ENCODE measurements around the gene CCDC92. TPM values are rescaled to one million over a fixed set of nuclear protein-coding genes. Genes with fewer than 3 reads are reported as not detected.

The CCDC92 gene
- total RNA-seq, 3 donors from 2014 or later (not counting 1 experiment from before 2014, with no cell fraction given): 37.6 to 42.4 (median 39.1) TPM

DNA sequence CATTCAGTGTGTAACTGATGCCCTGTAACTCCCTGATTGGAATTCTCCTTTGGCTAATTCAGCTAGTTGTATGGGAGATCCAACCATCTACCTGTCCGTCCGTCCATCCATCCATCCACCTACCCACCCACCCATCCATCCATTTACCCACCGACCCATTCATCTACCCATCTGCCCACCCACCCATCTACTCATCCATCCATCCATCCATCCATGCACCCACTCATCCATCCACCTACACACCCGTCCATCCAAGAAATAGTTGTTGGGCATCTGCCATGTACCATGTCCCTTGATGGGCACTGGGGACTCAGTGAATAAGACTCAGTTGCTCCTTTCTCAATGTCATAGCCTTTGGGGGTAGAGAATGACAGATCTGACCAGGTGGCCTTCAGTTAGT is 48.1 kb downstream of the CCDC92 start:
- Mint-ChIP-seq H3K27me3 (ENCODE audit: low read depth in 2 of 2) (peaks cover 9 to 10% of the 10 kb centered on the region in 2 donors), H3K9me3 (no peaks in the 10 kb centered on the region), H3K27ac (no peak overlapping the region), H3K4me1 (no peaks in the 10 kb centered on the region), H3K36me3 (no peaks in the 10 kb centered on the region), H3K4me3 (no peak overlapping the region)
- Histone ChIP-seq H3K27me3 (ENCODE audit: control insufficient read depth, insufficient read depth, low read length) (no peaks in the 10 kb centered on the region), H3K4me3 (ENCODE audit: low read length) (no peak overlapping the region), H3K4me1 (ENCODE audit: control insufficient read depth, insufficient read depth, low read length) (no peaks in the 10 kb centered on the region), H3K9me3 (ENCODE audit: control insufficient read depth, insufficient read depth, low read length) (no peaks in the 10 kb centered on the region), H3K27ac (ENCODE audit: low read length) (no peak overlapping the region), H3K36me3 (ENCODE audit: control insufficient read depth, insufficient read depth, low read length) (no peaks in the 10 kb centered on the region)
- WGBS (ENCODE audit: insufficient coverage): 92% methylated on average over 4 of the region's 4 CpGs
- TF ChIP-seq, protein P1, sequence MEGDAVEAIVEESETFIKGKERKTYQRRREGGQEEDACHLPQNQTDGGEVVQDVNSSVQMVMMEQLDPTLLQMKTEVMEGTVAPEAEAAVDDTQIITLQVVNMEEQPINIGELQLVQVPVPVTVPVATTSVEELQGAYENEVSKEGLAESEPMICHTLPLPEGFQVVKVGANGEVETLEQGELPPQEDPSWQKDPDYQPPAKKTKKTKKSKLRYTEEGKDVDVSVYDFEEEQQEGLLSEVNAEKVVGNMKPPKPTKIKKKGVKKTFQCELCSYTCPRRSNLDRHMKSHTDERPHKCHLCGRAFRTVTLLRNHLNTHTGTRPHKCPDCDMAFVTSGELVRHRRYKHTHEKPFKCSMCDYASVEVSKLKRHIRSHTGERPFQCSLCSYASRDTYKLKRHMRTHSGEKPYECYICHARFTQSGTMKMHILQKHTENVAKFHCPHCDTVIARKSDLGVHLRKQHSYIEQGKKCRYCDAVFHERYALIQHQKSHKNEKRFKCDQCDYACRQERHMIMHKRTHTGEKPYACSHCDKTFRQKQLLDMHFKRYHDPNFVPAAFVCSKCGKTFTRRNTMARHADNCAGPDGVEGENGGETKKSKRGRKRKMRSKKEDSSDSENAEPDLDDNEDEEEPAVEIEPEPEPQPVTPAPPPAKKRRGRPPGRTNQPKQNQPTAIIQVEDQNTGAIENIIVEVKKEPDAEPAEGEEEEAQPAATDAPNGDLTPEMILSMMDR (IDR thresholded peaks at IDR 0.05): no peak
- DNase-seq (no peak), ATAC-seq (no peak)
- intact Hi-C loops (cut with micrococcal nuclease): no loop called here

DNA sequence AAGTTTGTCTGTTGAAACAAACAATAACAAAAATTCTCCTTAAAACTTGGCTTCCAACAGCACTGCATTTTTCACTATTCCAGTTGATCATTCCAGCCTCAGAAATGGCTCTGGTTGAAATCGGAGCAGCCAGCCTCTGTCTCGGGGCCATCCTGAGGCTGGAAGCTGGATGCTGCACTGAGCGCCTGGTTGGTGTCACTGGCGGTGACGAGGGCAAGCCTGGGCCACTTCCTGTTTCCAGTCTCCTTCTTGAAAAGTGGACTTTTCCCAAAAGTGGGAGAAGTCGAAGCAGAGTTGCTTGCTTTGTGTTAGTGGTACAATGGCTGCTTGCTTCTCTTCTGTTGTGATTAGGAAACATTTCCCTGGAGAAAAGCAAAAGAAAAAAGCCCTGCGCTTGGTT is 48.7 kb downstream of the CCDC92 start:
- H3K36me3 ChIP-seq (ENCODE audit: control insufficient read depth, insufficient read depth, low read length): no peaks in the 10 kb centered on the region
- Mint-ChIP-seq H3K4me3 (no peak overlapping the region), H3K27ac (no peak overlapping the region), H3K4me1 (no peaks in the 10 kb centered on the region), H3K27me3 (ENCODE audit: low read depth in 2 of 2) (peaks cover 10 to 11% of the 10 kb centered on the region in 2 donors), H3K9me3 (no peaks in the 10 kb centered on the region), H3K36me3 (no peaks in the 10 kb centered on the region)
- TF ChIP-seq, protein P1 (IDR thresholded peaks at IDR 0.05): no peak
- DNase-seq (no peak), ATAC-seq (no peak)
- no peaks in the 10 kb centered on the region for H3K4me1 ChIP-seq (ENCODE audit: control insufficient read depth, insufficient read depth, low read length)
- no peak overlapping the region for H3K4me3 ChIP-seq (ENCODE audit: low read length)
- H3K9me3 ChIP-seq (ENCODE audit: control insufficient read depth, insufficient read depth, low read length): no peaks in the 10 kb centered on the region
- intact Hi-C loops (cut with micrococcal nuclease): no loop called here
- H3K27me3 ChIP-seq (ENCODE audit: control insufficient read depth, insufficient read depth, low read length): no peaks in the 10 kb centered on the region
- H3K27ac ChIP-seq (ENCODE audit: low read length): no peak overlapping the region
- 98% methylated on average over 7 of the region's 7 CpGs for WGBS (ENCODE audit: insufficient coverage)

DNA sequence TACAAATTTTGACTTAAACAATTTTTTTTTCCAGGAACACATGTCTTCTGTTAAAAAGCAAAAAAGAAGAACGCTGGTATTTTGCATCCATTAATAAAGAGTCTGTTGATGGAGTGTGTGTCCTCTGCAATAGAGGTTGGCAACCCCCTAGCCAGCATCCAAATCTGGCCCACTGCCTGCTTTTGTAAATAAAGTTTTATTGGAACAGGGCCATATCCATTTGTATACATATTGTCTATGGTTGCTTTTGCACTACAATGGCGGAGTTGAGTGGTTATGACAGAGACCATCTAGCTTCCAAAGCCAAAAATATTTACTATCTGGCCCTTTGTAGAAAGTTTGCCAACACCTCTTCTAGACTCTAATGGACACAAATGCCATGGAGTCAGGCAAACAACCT is 49.6 kb downstream of the CCDC92 start:
- H3K27me3 ChIP-seq (ENCODE audit: control insufficient read depth, insufficient read depth, low read length): no peaks in the 10 kb centered on the region
- H3K9me3 ChIP-seq (ENCODE audit: control insufficient read depth, insufficient read depth, low read length): no peaks in the 10 kb centered on the region
- H3K4me3 ChIP-seq (ENCODE audit: low read length): no peak overlapping the region
- H3K9me3 Mint-ChIP-seq: no peaks in the 10 kb centered on the region
- TF ChIP-seq, protein P1 (IDR thresholded peaks at IDR 0.05): no peak
- ATAC-seq: no peak
- 100% methylated on average over 1 of the region's 2 CpGs for WGBS (ENCODE audit: insufficient coverage)
- H3K4me1 ChIP-seq (ENCODE audit: control insufficient read depth, insufficient read depth, low read length): no peaks in the 10 kb centered on the region
- no peak overlapping the region for H3K27ac Mint-ChIP-seq
- no peak overlapping the region for H3K27ac ChIP-seq (ENCODE audit: low read length)
- H3K36me3 ChIP-seq (ENCODE audit: control insufficient read depth, insufficient read depth, low read length): no peaks in the 10 kb centered on the region
- intact Hi-C loops (cut with micrococcal nuclease): no loop called here
- no peak overlapping the region for H3K4me3 Mint-ChIP-seq
- H3K27me3 Mint-ChIP-seq (ENCODE audit: low read depth in 2 of 2): peaks cover 10 to 11% of the 10 kb centered on the region in 2 donors
- no peak for DNase-seq
- no peaks in the 10 kb centered on the region for H3K4me1 Mint-ChIP-seq
- H3K36me3 Mint-ChIP-seq: no peaks in the 10 kb centered on the region

DNA sequence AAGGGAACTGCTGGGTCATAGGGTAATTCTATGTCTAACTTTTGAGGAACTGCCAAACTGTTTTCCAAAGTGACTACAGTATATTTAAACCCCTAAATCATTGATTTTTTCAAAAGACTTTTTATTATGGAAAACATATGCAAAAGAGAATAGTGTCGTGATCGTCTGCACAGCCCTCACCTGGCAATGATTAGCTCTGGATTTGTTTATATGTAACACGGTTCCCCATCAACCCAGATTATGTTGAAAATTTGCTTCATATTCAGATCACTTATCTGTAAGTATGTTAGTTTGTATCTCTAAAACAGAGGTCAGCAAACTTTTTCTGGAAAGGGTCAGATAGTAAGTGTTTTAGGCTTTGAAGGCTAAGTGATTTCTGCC is 52.7 kb downstream of the CCDC92 start:
- H3K4me3 Mint-ChIP-seq: no peak overlapping the region
- peaks cover 10 to 13% of the 10 kb centered on the region in 2 donors for H3K4me1 Mint-ChIP-seq
- DNase-seq (no peak), ATAC-seq (no peak)
- Histone ChIP-seq H3K27me3 (ENCODE audit: control insufficient read depth, insufficient read depth, low read length) (no peaks in the 10 kb centered on the region), H3K27ac (ENCODE audit: low read length) (no peak overlapping the region), H3K4me3 (ENCODE audit: low read length) (no peak overlapping the region), H3K9me3 (ENCODE audit: control insufficient read depth, insufficient read depth, low read length) (no peaks in the 10 kb centered on the region), H3K36me3 (ENCODE audit: control insufficient read depth, insufficient read depth, low read length) (no peaks in the 10 kb centered on the region), H3K4me1 (ENCODE audit: control insufficient read depth, insufficient read depth, low read length) (peaks cover 7% of the 10 kb centered on the region)
- TF ChIP-seq, protein P1 (IDR thresholded peaks at IDR 0.05): no peak
- intact Hi-C loops (cut with micrococcal nuclease): no loop called here
- H3K27ac Mint-ChIP-seq: no peak overlapping the region
- H3K9me3 Mint-ChIP-seq: no peaks in the 10 kb centered on the region
- WGBS (ENCODE audit: insufficient coverage): 90% methylated on average over 3 of the region's 3 CpGs
- H3K36me3 Mint-ChIP-seq: no peaks in the 10 kb centered on the region
- peaks cover 10 to 11% of the 10 kb centered on the region in 2 donors for H3K27me3 Mint-ChIP-seq (ENCODE audit: low read depth in 2 of 2)
